Upper lobe of left lung (tissue), 4 donors: ENCODE data around the gene IL10RB.

Source experiments
- POLR2A ChIP-seq, 4 donors: fragments of 450-650 bp; IDR thresholded peaks; one replicate each; pipeline ENCODE4 v1.5.1; 2016 to 2017; ENCODE audit warnings: antibody characterized with exemption in 4 of 4, mild to moderate bottlenecking in 2 of 4
- TF ChIP-seq, protein P1 (sequence below), 6 experiments: fragments of 450-650 bp in 4 of 6; fragments of 200-600 bp in 2 of 6; sonication (generic) in 2 of 6; IDR thresholded peaks; one replicate each; pipeline ENCODE4 v1.5.1; 2016 to 2019; ENCODE audit warnings: antibody characterized with exemption in 6 of 6

DNA sequence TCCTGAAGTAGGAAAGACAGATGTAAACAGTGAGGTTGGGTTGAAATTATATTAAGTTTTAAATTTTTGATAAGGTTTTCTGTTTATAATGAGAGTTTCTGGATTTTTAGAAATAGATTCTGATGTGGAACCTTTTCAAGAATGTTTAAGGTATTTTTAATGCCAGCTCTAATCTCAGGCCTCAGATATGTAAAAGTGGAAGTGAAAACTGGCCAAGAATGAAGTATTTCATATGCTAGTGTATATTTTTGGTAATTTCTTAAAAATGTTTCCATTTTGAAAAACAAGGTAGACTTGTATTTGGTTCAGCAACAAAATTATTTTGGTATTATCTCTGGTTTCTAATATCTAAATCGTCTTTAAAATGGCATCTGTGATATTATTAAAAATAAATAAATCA is 73.0 kb downstream of the IL10RB start:
- TF ChIP-seq POLR2A (IDR thresholded peaks at IDR 0.05), result no peak
- TF ChIP-seq, protein P1, sequence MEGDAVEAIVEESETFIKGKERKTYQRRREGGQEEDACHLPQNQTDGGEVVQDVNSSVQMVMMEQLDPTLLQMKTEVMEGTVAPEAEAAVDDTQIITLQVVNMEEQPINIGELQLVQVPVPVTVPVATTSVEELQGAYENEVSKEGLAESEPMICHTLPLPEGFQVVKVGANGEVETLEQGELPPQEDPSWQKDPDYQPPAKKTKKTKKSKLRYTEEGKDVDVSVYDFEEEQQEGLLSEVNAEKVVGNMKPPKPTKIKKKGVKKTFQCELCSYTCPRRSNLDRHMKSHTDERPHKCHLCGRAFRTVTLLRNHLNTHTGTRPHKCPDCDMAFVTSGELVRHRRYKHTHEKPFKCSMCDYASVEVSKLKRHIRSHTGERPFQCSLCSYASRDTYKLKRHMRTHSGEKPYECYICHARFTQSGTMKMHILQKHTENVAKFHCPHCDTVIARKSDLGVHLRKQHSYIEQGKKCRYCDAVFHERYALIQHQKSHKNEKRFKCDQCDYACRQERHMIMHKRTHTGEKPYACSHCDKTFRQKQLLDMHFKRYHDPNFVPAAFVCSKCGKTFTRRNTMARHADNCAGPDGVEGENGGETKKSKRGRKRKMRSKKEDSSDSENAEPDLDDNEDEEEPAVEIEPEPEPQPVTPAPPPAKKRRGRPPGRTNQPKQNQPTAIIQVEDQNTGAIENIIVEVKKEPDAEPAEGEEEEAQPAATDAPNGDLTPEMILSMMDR (IDR thresholded peaks at IDR 0.05), result no peak
